ENCODE measurements around the gene PPP1R12B.
"Not testable (repeated sequence)": the region's sequence is repeated elsewhere in the genome, so short reads cannot be mapped to it uniquely, and the experiment has no call there.

PPP1R12B gene

GRCh38 chr1:202540014-202540413, 191.5 kb downstream of the PPP1R12B start:
- DNase-seq = no peak

GRCh38 chr1:202540448-202540847, 191.9 kb downstream of the PPP1R12B start:
- DNase-seq = no peak

- DNase-seq = not testable (repeated sequence)
These were observed 192.4 kb downstream of the PPP1R12B start for GRCh38 chr1:202540858-202541257.

- not testable (repeated sequence) for DNase-seq
These were observed 193.9 kb downstream of the PPP1R12B start for GRCh38 chr1:202542415-202542814.

GRCh38 chr1:202543537-202543936, 195.0 kb downstream of the PPP1R12B start:
- DNase-seq = not testable (repeated sequence)

- not testable (repeated sequence) for DNase-seq
These were observed 196.4 kb downstream of the PPP1R12B start for GRCh38 chr1:202544766-202545449.

- not testable (repeated sequence) for DNase-seq
These were observed 197.3 kb downstream of the PPP1R12B start for GRCh38 chr1:202545647-202546303.

GRCh38 chr1:202546377-202546776, 197.9 kb downstream of the PPP1R12B start:
- not testable (repeated sequence) for DNase-seq

GRCh38 chr1:202546796-202547195, 198.3 kb downstream of the PPP1R12B start:
- not testable (repeated sequence) for DNase-seq

GRCh38 chr1:202547215-202547614, 198.7 kb downstream of the PPP1R12B start:
- no peak for DNase-seq

GRCh38 chr1:202550088-202550487, 201.6 kb downstream of the PPP1R12B start:
- not testable (repeated sequence) for DNase-seq

- DNase-seq = no peak
These were observed 203.2 kb downstream of the PPP1R12B start for GRCh38 chr1:202551683-202552082.

- not testable (repeated sequence) for DNase-seq
These were observed 204.1 kb downstream of the PPP1R12B start for GRCh38 chr1:202552615-202553014.

- not testable (repeated sequence) for DNase-seq
These were observed 204.6 kb downstream of the PPP1R12B start for GRCh38 chr1:202553078-202553477.

GRCh38 chr1:202553560-202554038, 205.1 kb downstream of the PPP1R12B start:
- DNase-seq = no peak

- not testable (repeated sequence) for DNase-seq
These were observed 206.1 kb downstream of the PPP1R12B start for GRCh38 chr1:202554619-202555018.

GRCh38 chr1:202556037-202556436, 207.5 kb downstream of the PPP1R12B start:
- not testable (repeated sequence) for DNase-seq

- not testable (repeated sequence) for DNase-seq
These were observed 209.2 kb downstream of the PPP1R12B start for GRCh38 chr1:202557662-202558061.

GRCh38 chr1:202561240-202561639, 212.7 kb downstream of the PPP1R12B start:
- DNase-seq = no peak

GRCh38 chr1:202561726-202562443, 213.4 kb downstream of the PPP1R12B start:
- DNase-seq = no peak

- no peak for DNase-seq
These were observed 214.1 kb downstream of the PPP1R12B start for GRCh38 chr1:202562444-202563060.

- DNase-seq = no peak
These were observed 215.3 kb downstream of the PPP1R12B start for GRCh38 chr1:202563818-202564217.

GRCh38 chr1:202564958-202565495, 216.5 kb downstream of the PPP1R12B start:
- DNase-seq = no peak

Data from activated naive CD4-positive, alpha-beta T cell treated with anti-CD3 and anti-CD28 coated beads, Interleukin-2, amount 50 U/mL, for 16 hours (primary cell).